Measurements from ENCODE around the gene C15orf62.

GRCh38 chr15:40731034-40731433 lies 38.7 kb upstream of the C15orf62 start:
- TF ChIP-seq, protein P1, sequence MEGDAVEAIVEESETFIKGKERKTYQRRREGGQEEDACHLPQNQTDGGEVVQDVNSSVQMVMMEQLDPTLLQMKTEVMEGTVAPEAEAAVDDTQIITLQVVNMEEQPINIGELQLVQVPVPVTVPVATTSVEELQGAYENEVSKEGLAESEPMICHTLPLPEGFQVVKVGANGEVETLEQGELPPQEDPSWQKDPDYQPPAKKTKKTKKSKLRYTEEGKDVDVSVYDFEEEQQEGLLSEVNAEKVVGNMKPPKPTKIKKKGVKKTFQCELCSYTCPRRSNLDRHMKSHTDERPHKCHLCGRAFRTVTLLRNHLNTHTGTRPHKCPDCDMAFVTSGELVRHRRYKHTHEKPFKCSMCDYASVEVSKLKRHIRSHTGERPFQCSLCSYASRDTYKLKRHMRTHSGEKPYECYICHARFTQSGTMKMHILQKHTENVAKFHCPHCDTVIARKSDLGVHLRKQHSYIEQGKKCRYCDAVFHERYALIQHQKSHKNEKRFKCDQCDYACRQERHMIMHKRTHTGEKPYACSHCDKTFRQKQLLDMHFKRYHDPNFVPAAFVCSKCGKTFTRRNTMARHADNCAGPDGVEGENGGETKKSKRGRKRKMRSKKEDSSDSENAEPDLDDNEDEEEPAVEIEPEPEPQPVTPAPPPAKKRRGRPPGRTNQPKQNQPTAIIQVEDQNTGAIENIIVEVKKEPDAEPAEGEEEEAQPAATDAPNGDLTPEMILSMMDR (IDR thresholded peaks at IDR 0.05; ENCODE audit: low read depth, low read length): no peak
- TF ChIP-seq EZH2phosphoT487 (IDR thresholded peaks at IDR 0.05; ENCODE audit: low read depth): no peak
